ENCODE measurements around the gene C10orf120. TPM values are rescaled to one million over a fixed set of nuclear protein-coding genes. Genes with fewer than 3 reads are reported as not detected.

C10orf120 gene
- total and polyA plus RNA-seq, 9 donors: not detected

GRCh38 chr10:122665329-122665860 is 34.3 kb downstream of the C10orf120 start:
- Histone ChIP-seq H3K9me3 (no peaks in the 10 kb centered on the region), H3K4me1 (ENCODE audit: insufficient read depth) (no peaks in the 10 kb centered on the region), H3K36me3 (no peaks in the 10 kb centered on the region), H3K27ac (no peak overlapping the region), H3K27me3 (no peaks in the 10 kb centered on the region), H3K4me3 (no peak overlapping the region)
- intact Hi-C loops (cut with DNase I): no loop called here
- DNase-seq: no peak
- TF ChIP-seq CTCF (IDR thresholded peaks at IDR 0.05): no peak
- TF ChIP-seq EP300 (IDR thresholded peaks at IDR 0.05): no peak
- no peak for TF ChIP-seq POLR2A (IDR thresholded peaks at IDR 0.05)
- WGBS, 3 donors: 16 to 32% (median 27%) methylated on average over 7 of the region's 7 CpGs

GRCh38 chr10:122664501-122664900 is 35.1 kb downstream of the C10orf120 start:
- Histone ChIP-seq H3K27me3 (no peaks in the 10 kb centered on the region), H3K4me3 (no peak overlapping the region), H3K9me3 (no peaks in the 10 kb centered on the region), H3K36me3 (no peaks in the 10 kb centered on the region), H3K27ac (no peak overlapping the region), H3K4me1 (ENCODE audit: insufficient read depth) (no peaks in the 10 kb centered on the region)
- DNase-seq: no peak
- intact Hi-C loops (cut with DNase I): no loop called here
- 80 to 87% (median 83%) methylated on average over 8 of the region's 8 CpGs for WGBS, 3 donors
- TF ChIP-seq POLR2A (IDR thresholded peaks at IDR 0.05) (no peak), EP300 (IDR thresholded peaks at IDR 0.05) (no peak), CTCF (IDR thresholded peaks at IDR 0.05) (no peak)

- WGBS, 3 donors: 85 to 90% (median 86%) methylated on average over 5 of the region's 5 CpGs
- H3K4me3 ChIP-seq: no peak overlapping the region
- H3K27me3 ChIP-seq: no peaks in the 10 kb centered on the region
- no peak for DNase-seq
- TF ChIP-seq POLR2A (IDR thresholded peaks at IDR 0.05) (no peak), EP300 (IDR thresholded peaks at IDR 0.05) (no peak), CTCF (IDR thresholded peaks at IDR 0.05) (no peak)
- H3K27ac ChIP-seq: no peak overlapping the region
- intact Hi-C loops (cut with DNase I): no loop called here
- H3K36me3 ChIP-seq: no peaks in the 10 kb centered on the region
- H3K9me3 ChIP-seq: no peaks in the 10 kb centered on the region
- H3K4me1 ChIP-seq (ENCODE audit: insufficient read depth): no peaks in the 10 kb centered on the region
These were observed 36.0 kb downstream of the C10orf120 start for GRCh38 chr10:122663516-122664130.

- Histone ChIP-seq H3K27ac (no peak overlapping the region), H3K9me3 (no peaks in the 10 kb centered on the region), H3K36me3 (no peaks in the 10 kb centered on the region), H3K4me1 (ENCODE audit: insufficient read depth) (no peaks in the 10 kb centered on the region), H3K27me3 (no peaks in the 10 kb centered on the region), H3K4me3 (no peak overlapping the region)
- TF ChIP-seq POLR2A (IDR thresholded peaks at IDR 0.05) (no peak), CTCF (IDR thresholded peaks at IDR 0.05) (no peak), EP300 (IDR thresholded peaks at IDR 0.05) (no peak)
- 62 to 67% (median 63%) methylated on average over 6 of the region's 6 CpGs for WGBS, 3 donors
- intact Hi-C loops (cut with DNase I): no loop called here
- no peak for DNase-seq
These were observed 37.4 kb downstream of the C10orf120 start for GRCh38 chr10:122662231-122662630.
